HG03460 (cell line): ENCODE results near the gene LPO.
A peak's percentile ranks its signal among the peaks of the same experiment; 100 is the strongest.

Experiments used
- ATAC-seq: cut with Tn5 transposase; IDR thresholded peaks from one replicate; pipeline ENCODE4 v1.9.1; 2021; ENCODE audit not compliant: unreplicated experiment

The LPO gene

GRCh38 chr17:58228679-58229078, 9.7 kb upstream of the LPO start:
- no peak for ATAC-seq

GRCh38 chr17:58229384-58229783, 9.0 kb upstream of the LPO start:
- ATAC-seq: no peak

- no peak for ATAC-seq
These were observed 8.5 kb upstream of the LPO start for GRCh38 chr17:58229881-58230280.

- no peak for ATAC-seq
These were observed 6.7 kb upstream of the LPO start for GRCh38 chr17:58231641-58232040.

GRCh38 chr17:58232707-58233156, 5.7 kb upstream of the LPO start:
- ATAC-seq: peak; percentile 73

GRCh38 chr17:58233543-58233942, 4.8 kb upstream of the LPO start:
- peak; percentile 65 for ATAC-seq

GRCh38 chr17:58234512-58234911, 3.9 kb upstream of the LPO start:
- no peak for ATAC-seq

GRCh38 chr17:58235821-58236220, 2.6 kb upstream of the LPO start:
- no peak for ATAC-seq

- ATAC-seq: no peak
These were observed 2.0 kb upstream of the LPO start for GRCh38 chr17:58236394-58236793.

- no peak for ATAC-seq
These were observed 1.6 kb downstream of the LPO start for GRCh38 chr17:58239987-58240386.

- ATAC-seq: no peak
These were observed 3.9 kb downstream of the LPO start for GRCh38 chr17:58242171-58242784.

GRCh38 chr17:58244963-58245362, 6.6 kb downstream of the LPO start:
- no peak for ATAC-seq

GRCh38 chr17:58245428-58246103, 7.2 kb downstream of the LPO start:
- no peak for ATAC-seq

- ATAC-seq: no peak
These were observed 7.8 kb downstream of the LPO start for GRCh38 chr17:58246104-58246740.

- ATAC-seq: no peak
These were observed 8.4 kb downstream of the LPO start for GRCh38 chr17:58246781-58247180.

GRCh38 chr17:58247511-58248363, 9.4 kb downstream of the LPO start:
- ATAC-seq: no peak

- ATAC-seq: no peak
These were observed 10.5 kb downstream of the LPO start for GRCh38 chr17:58248955-58249269.

- no peak for ATAC-seq
These were observed 11.1 kb downstream of the LPO start for GRCh38 chr17:58249270-58250133.

GRCh38 chr17:58250344-58251011, 12.1 kb downstream of the LPO start:
- no peak for ATAC-seq

- ATAC-seq: no peak
These were observed 13.8 kb downstream of the LPO start for GRCh38 chr17:58252141-58252540.
